ENCODE measurements around the gene ISOC1.

GRCh38 chr5:129048509-129048908 lies 46.0 kb upstream of the ISOC1 start:
- TF ChIP-seq RAD21 (CRISPR knock-in tag; IDR thresholded peaks at IDR 0.05) (no peak), NFYB (CRISPR knock-in tag; IDR thresholded peaks at IDR 0.05) (no peak), YY1 (IDR thresholded peaks at IDR 0.05; ENCODE audit: insufficient read depth, insufficient replicate concordance, low read depth, low read length) (no peak)
